Measurements from ENCODE around the gene ADAM15.

Gene ADAM15

DNA sequence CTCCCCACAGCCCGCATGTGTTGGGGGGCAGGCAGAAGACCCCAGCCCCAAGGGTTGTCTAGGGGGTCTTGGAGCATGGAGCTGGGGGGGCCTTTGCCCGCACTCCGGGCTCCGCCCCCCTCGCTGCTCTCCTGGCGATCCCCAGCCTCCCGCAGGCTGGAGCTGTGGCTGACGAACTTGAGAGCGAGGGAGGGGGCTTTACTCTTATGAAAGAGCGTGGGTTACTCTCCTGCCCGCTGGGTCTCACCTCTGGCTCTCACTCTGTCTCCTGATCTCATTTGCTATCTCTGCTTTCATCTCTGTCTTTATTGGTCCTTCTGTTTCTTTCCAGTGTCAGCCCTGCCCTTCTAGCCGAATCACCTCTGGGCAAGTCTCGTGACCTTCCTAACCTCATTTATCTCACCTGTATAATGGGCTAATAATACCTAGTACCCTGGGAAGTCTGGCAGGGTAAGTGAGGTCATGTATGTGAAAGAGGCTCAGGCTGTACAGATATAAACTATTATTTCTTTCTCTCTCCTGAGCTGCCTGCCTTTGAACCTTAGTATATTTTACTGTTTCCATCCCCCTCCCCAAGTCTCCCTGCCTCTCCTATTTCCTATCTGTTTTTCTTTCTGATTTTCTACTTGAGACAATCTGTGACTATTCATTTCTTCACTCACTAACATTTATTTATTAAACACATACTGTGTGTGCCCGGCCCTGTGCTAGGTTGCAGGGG, 13.2 kb downstream of the ADAM15 start:
- intact Hi-C loops (cut with DNase I): loop anchor here (5.0 to 10.0 kb wide), 3 partner anchors 397 to 509 kb away; partner anchors contain the start of genes ADAR and UBE2Q1
- DNase-seq: no peak

DNA sequence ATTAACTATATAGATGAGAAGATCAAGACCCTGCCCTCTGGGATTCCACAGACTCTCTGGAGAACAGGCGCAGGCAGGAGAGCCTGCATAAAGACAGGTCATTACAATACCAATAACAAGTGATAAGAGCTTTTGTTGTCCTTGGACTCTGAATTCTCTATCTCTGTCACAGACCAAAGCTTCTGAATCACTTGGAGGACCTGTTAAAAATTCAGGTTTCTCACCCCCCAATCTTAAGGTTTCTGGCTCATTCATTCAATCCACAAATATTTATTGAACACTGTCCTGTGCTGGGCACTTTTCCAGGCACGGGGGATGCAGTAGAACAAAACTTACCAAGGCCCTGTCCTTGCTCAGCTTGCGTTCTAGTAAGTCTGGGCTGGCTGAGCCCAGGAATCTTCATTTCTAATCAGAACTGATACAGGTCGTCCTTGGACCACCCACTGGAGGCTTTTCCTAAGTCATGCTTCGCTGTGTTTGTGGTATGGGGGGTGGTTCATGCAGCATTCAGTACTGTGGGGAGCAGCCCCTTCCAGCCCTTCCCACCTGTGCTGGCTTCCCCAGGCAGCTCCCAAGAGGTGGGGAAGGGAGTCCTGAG, 13.8 kb downstream of the ADAM15 start:
- intact Hi-C loops (cut with DNase I): loop anchor here (5.0 to 10.0 kb wide), 3 partner anchors 398 to 510 kb away; partner anchors contain the start of genes ADAR and UBE2Q1
- peak in 1 of 10 donors; percentile 53 for DNase-seq

DNA sequence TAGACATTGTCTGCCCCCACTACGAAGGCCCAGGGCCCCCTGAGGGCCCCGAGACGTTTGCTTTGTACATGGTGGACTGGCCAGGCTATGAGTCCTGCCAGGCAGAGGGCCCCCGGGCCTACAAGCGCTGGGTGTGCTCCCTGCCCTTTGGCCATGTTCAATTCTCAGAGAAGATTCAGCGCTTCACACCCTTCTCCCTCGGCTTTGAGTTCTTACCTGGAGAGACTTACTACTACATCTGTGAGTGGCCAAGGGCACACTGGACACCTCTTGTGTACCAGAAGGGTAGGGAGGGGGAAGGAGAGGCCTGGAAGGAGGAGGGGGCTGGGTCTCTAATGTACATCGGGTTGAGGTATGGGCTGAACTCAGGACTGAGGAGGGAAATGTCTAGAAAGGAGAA, 15.7 kb downstream of the ADAM15 start:
- DNase-seq: no peak
- intact Hi-C loops (cut with DNase I): loop anchor here (10.0 kb wide), 1 partner anchor 512 kb away; the partner anchor contains the start of gene UBE2Q1

DNA sequence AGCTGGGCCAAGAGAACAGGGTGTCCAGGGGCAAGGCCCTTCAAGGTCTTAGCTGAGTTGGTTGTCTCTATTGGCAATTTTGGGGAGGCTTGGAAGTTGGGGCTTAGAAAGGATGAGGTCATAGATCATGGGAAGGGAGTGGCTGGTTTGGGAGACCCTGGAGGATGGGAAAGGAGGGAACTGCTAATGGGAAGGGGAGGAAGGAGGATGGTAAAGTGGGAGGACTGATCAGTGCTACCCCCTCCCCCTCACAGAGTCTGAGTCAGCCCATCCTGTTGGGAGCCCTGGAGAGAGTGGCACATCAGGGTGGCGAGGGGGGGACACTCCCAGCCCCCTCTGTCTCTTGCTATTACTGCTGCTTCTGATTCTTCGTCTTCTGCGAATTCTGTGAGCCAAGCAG, 17.5 kb downstream of the ADAM15 start:
- intact Hi-C loops (cut with DNase I): loop anchor here (10.0 kb wide), 1 partner anchor 514 kb away; the partner anchor contains the start of gene UBE2Q1
- no peak for DNase-seq

DNA sequence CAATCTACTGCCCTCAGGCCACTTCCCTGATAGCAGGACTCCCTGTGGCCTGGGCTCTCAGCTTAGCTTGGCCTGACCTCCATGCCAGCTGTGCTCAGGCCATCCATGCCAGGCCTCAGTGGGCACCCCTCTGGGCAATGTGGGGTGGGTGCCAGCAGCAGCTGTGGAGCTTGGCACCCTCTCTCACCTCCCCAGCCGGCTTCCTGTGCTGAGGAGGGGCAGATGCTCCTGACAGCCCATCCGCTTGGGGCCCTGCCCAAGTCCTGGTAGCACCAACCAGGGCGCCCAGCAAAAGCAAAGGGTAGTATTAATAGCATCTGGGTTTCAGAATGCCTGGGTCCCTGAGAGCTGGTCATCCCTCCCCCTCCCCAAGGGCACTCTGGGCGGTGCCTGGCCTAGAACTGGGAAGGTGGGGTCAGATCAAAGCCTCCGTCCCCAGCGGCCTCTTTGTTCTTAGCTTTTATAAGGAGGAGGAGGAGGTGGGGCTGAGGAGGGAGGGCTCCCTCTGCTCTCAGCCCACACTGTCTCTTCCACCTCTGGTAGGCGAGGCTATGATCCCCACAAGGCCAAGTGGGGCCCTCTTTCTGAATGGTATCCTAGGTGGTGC, 18.5 kb downstream of the ADAM15 start:
- intact Hi-C loops (cut with DNase I): loop anchor here (10.0 kb wide), 1 partner anchor 515 kb away; the partner anchor contains the start of gene UBE2Q1
- DNase-seq: peak in 3 of 10 donors; percentile 15 to 81 (median 71)

DNA sequence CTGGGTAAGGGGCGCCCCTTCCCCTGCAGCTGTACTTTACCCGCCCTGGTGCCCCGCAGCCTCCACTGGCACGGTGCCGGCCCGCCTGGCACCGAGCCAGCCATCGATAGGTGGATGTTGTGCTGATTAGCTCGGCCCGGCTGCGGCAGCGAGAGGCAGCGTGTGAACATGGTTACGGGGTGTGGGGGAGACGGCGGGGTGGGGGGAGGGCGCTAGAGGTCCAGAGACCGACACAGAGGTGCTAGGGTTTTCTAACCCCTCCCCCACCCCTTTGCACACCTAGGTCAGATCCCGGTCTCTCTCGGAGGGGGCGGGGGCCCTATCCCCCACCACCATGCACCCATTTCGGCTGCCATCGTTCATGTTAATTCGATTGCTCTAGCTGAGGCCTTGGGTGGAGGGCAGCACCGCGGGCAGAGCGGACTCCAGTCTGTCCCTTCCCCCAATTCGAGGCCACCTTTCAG, 19.1 kb downstream of the ADAM15 start:
- intact Hi-C loops (cut with DNase I): no loop called here
- DNase-seq: peak in 1 of 10 donors; percentile 85

DNA sequence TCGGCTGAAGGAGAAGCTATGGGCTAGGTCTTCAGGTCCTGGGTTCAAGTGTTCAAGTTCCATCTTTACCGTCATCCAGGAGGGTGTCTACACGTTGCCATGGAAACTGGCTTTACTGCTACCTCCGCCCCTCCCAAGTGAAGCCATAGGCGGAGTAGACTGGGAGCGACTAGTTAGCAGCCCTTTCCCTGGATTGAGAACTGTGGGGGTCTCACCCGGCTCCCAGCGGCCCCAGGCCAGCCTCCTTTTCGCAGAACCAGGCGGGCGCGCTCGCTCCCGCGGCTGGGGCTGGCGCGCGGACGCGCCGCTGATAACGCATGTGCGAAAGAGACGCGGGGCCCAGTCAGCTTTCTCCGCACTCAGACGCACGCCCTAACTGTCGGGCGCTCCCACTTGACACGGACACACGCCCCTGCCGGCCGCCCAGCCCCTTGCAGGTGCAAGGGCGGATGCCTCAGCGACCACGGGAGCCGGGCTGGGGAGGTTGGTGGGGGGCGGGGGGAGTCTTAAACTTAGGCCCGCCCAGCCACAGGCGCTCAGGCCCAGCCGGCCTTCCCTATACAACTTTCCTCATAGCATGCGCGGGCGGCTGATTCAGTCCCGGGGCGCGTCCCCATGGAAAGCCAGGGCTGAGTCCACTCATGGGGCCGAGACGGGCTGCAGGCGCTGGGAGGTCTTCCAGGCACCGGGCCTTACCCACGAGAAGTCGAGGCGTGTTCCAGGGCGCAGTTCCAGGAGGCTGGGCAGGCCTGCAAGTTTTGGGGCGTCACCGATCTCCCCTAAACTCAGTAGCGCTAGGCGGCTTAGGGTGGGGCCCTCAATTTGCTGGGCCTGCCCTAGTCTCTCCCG, 19.8 kb downstream of the ADAM15 start:
- intact Hi-C loops (cut with DNase I): no loop called here
- peak; percentile 46 to 96 (median 72) for DNase-seq

DNA sequence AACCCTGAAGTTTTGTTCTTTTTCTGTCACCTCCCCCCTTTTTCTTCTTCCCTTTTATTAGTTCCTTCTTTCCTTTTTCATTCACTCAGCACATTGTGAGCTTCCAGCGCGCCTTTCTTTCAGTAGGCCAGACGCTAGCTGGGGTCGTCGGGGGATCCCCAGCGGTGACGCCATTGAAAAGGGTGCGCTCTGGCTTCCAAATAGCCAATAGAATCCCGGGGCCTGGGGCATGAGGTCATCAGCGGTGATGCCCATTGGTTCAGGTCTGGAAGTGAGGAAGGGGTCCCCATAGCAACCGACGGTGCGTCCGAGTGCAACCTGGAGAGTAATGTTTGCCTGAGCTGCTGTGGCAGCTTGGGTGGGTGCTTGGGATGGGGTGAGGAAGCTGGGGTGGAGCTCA, 20.6 kb downstream of the ADAM15 start:
- intact Hi-C loops (cut with DNase I): no loop called here
- DNase-seq: peak in 1 of 10 donors; percentile 38

DNA sequence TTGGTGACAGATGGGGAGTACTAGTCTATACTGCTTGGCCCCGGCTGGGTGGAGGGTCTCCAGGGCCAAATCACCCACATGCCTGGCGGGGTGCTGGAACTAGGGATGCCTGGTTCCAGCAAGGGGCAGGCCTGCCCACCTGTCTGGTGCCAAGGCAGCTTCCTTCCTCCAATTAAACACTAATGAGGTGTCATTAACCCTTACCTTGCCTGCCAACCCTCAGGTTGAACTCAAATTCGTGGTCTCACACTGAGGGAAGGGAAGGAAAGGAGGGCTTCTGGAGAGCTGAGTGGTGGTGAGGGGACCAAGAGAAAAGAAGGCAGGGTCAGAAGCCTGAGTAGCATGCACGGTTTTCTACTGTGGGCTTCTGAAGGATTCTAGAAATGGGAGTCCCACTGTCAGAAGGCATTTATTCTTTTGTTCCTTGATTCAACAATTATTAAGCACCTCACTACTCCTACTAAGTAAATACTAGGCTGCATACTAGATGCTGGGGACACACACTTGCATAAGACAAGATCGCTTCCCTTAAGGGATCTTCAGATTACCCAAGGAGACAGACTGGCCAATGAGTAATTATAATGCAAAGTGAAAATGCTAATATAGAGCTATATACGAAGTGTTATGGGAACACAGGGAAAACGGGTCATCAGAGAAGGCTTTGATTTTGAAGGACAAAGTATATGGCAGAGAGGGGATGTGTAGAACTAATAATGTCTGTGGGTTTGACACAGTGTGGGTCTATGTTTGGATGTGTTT, 21.6 kb downstream of the ADAM15 start:
- intact Hi-C loops (cut with DNase I): no loop called here
- DNase-seq: peak in 1 of 10 donors; percentile 30

DNA sequence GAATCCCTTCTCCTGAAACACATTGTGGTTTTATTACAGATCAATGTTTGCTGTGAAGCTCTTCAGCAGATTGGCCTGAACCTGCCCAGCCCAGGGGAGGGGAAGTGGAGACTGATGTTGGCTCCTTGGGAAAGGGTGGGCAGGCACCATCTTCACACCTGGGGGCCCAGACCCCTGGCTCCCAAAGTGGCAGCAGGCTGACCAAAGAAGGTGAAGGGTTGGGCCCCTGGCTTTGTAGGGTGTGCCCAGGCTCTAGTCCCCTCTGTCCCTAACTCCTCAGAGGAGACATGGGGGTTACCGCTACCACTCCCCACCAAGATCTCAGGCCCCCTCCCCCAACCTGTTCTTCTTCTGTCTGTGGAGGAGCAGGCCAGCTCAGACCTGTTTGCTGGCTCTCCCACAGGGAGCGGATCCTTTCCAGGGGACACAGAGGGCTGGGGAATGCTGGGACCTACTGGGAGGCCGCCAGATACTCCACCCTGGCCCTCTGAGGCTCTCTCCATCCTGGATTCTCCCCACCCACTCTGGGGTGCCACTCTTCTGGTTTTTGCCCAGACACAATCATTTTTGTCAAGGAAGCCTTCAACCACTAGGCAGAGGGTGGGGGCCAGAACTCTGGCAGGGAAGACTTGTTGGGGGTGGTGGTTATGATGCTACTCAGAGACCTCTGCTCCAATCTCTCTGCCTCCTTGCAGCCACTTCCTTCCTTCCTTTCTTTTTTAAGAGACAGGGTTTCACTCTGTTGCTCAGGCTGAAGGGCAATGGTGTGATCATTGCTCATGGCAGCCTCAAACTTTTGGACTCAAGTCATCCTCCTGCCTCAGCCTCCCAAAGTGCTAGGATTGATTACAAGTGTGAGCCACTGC, 22.5 kb downstream of the ADAM15 start:
- intact Hi-C loops (cut with DNase I): no loop called here

DNA sequence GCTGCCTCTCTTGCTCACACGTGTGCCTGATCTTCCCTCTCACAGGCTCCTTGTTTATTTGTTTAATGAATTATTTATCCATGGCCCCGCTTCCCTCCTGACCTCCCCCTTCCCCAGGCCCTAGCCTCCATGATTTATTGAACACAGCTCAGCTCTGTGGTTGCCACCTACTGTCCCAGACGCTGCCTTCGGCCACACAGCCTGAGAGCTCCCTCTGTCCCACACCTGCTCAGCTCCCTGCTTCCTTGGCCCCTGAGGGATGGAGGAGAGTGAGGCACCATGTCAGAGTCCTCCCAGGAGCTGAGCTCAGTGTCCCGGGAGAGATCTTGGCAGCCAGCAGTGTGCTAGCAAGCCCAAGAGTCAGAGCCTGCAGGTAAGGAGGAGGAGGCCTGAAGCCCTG, 24.4 kb downstream of the ADAM15 start:
- intact Hi-C loops (cut with DNase I): no loop called here
- DNase-seq: peak in 1 of 10 donors; percentile 26

More for the DNA sequence above, 22.5 kb downstream of the ADAM15 start:
- peak in 2 of 10 donors; percentile 43 to 54 for DNase-seq

DNA sequence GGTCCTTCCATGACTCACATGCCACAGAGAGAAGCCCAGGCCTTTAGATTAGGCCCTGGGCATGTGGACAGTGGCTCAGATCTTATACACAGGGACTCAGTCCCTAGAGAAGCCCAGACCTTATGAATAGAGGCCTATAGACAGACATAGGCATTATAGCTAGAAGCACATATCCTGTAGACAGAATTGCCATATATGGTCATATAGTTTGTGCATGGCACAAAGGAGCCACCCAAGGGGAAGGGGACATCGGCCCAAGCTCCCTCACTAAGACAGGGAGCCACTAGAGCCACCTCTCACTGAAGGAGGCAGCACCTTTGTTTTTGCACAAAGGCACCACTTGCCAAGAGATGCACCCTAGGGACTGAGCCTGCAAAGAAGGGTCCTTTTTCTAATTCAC, 25.3 kb downstream of the ADAM15 start:
- no peak for DNase-seq
- intact Hi-C loops (cut with DNase I): no loop called here

DNA sequence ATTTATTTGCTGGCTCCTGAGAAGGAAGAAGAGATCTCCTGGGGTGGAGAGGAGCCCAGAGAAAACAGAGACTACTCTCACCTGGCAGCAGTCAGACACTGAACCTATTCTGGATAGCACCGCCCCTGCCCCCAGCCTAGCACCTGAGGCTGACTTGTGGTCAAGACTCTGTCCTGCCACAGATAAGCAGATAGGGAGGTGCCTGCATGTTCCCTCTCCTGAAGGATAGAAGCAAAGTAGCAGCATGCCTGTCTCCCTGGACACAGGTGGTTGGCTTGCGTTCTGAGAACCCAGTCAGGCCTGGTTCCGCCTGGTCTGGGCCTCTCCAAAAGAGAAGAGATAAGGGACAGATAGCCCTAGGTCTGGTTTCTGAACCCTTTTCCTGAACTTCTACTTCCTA, 26.2 kb downstream of the ADAM15 start:
- peak in 1 of 10 donors; percentile 15 for DNase-seq
- intact Hi-C loops (cut with DNase I): no loop called here

DNA sequence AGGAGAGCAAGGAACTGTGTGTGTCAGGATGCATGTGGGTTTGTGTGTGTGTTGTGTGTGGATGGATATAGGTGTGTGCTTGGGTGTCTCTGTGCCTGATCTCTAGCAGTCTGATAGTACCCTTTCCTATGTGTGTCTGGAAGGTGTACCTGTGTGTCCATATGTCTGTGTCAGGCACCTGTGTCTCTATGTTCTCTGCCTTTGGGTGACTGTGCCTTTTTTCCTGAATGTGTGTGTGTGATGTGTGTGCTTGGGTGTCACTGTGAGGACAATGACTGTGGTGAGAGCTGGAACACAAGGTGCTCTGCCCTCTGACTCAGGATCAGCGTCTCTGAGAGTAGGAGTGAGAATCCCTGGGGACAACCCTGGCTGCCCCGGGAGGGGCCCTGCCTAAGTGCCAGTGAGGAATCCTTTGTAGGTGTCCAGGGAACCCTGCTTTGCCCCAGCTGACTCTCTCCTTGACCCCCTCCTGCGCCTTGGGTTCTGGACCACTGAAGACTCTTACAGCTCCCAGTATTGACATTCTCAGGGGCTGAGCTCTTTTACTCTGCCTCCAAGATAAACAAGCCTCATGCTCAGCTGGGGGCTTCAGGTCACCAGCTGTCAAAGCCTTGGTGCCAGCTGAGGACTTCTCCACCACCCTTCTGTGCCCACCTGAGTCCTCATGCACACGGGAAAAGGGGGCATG, 26.8 kb downstream of the ADAM15 start:
- intact Hi-C loops (cut with DNase I): no loop called here
- peak in 1 of 10 donors; percentile 51 for DNase-seq

DNA sequence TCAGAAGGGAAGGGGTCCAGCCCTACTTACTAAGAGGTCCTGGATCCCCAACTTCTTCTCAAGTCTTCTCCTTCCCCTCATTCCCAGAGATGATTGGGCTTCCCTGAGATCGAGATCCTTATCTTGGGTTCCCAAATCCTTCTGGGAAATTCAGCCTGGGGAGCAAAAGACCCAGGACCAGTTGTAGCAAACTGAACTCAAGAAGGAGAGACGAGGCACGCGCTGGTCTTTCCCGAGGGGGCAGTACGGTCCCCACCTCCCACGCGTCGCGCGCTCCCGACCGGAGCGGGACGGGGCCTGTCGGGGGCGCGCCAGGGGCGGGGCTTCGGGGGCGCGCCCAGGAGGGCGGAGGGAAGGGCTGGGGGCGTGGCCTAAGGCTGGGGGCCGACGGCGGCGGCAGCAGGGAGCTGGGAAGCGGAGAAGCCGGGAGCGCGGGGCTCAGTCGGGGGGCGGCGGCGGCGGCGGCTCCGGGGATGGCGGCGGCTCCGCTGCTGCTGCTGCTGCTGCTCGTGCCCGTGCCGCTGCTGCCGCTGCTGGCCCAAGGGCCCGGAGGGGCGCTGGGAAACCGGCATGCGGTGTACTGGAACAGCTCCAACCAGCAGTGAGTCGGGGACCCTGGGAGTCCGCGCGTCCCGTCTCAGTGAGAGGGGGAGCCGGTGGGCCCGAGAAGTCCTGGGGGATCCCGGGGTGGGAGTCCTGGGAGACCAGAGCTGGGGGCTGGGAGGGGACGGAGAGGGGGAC, 27.5 kb downstream of the ADAM15 start, which contains the start of gene EFNA3:
Gene EFNA3 (plus strand): TSS at position 369 of the 741 bp plus-strand sequence. CDS start 105 bp downstream, at position 474.
- intact Hi-C loops (cut with DNase I): no loop called here
- peak; percentile 64 to 97 (median 84) for DNase-seq

DNA sequence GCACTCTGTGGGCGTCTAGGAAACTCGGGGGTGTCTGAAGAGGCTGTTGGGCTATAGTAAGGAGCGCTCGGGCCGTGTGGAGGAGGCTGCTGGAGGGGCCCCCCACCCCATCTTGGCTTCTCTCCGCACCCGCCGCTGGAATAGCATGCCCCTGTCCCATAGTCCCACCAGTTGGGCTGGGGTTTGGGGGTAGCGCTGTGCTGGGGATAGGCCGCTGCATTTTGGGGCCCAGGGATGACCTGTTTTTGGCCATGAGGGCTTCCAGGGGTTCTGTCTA, 28.0 kb downstream of the ADAM15 start:
- intact Hi-C loops (cut with DNase I): no loop called here
- DNase-seq: no peak

Measured in posterior cingulate gyrus (tissue), 11 donors.